GM18951 (cell line): ENCODE measurements around the gene ADAMTS17.

Experiments used
- POLR2A ChIP-seq: IDR thresholded peaks from 4 replicates; pipeline ENCODE4 v1.6.1; 2011; ENCODE audit warnings: mild to moderate bottlenecking; ENCODE audit not compliant: insufficient read length, insufficient read depth; ENCODE audit errors: extremely low read depth
- in situ Hi-C: fragments of 300-500 bp; cut with MboI; formaldehyde crosslinking; loops from one replicate; pipeline ENCODE4 v1.12.0; 2022; ENCODE audit warnings: low sequenced_read_pairs, mixed read lengths, inconsistent platforms; ENCODE audit not compliant: unreplicated experiment

Gene ADAMTS17

GRCh38 chr15:100186960-100187359, 154.8 kb downstream of the ADAMTS17 start:
- no peak for TF ChIP-seq POLR2A
- in situ Hi-C loops, result no loop called here

DNA sequence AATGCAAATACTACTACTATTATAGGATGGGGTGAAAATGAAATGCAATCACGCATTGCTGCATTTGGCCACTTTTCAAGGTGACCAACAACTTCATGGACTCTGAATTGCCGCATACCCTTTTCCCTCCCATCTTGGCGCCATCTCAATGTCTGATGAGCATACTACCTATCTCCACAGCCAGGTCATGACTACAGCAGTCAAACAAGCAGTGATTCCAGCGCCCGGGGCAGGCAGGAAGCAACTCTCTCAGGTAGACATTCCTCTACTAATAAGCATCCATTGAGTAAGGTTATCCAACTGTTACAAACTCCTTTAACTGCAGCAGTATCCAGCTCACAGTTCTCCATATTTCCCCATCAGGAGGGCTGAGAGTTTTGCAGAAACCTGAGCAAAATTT, 155.4 kb downstream of the ADAMTS17 start:
- TF ChIP-seq POLR2A, result no peak
- in situ Hi-C loops, result no loop called here

- TF ChIP-seq POLR2A, result no peak
- in situ Hi-C loops, result no loop called here
Observed at GRCh38 chr15:100183921-100184495, 157.8 kb downstream of the ADAMTS17 start.

GRCh38 chr15:100180921-100181320, 160.9 kb downstream of the ADAMTS17 start:
- in situ Hi-C loops, result no loop called here
- no peak for TF ChIP-seq POLR2A

- TF ChIP-seq POLR2A, result no peak
- in situ Hi-C loops, result no loop called here
Observed at GRCh38 chr15:100175406-100176114, 166.2 kb downstream of the ADAMTS17 start.

DNA sequence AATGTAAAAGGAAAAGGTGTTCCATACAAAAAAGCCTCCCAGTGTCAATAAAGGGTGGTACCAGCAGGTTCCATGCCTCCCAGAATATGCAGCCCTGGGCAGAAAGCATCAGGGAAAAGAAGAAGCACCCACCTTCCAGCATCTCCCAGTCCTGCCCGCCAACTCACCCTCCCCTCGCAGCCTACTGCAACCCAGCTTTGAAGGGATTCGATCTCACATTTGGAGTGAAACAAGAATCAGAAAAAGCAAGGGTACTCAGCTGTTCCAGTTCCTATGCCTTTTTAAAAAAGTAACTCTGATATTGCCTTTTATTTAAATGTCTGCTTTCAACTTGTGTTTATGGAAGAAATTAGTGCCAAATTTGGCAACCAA, 166.9 kb downstream of the ADAMTS17 start:
- TF ChIP-seq POLR2A, result no peak
- in situ Hi-C loops, result no loop called here

GRCh38 chr15:100174159-100174903, 167.4 kb downstream of the ADAMTS17 start:
- TF ChIP-seq POLR2A, result no peak
- in situ Hi-C loops, result no loop called here

DNA sequence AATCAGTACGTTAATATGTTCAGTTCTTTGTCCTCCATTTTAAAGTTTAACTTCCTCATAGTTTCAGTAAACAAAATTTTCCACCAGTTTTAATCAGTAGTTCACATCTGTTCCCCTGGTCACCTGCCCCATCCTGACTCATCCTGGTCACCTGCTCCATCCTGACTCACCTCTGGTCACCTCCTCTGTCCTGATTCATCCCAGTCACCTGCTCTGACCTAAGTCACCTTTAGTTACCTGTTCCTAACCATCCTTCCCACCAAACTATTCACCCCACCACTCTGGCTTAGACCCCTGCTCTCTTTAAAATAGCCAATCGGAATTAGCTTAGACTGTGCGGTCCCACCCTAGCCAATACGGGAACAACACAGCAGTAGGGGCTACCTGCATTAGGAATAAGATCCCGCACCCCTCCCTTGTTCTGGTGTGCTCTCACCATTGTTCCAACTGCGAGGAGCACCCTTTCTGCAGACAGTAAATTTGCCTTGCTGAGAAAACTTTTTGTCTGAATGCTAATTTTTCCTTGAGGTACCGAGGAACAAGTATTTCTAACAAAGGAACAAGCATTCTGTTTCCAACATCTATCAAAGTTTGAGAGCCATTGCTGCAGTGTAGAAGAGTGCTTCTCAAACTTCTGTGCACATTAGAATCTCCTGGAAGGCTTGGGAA, 169.3 kb downstream of the ADAMTS17 start:
- TF ChIP-seq POLR2A, result no peak
- in situ Hi-C loops, result no loop called here

GRCh38 chr15:100171411-100171810, 170.4 kb downstream of the ADAMTS17 start:
- in situ Hi-C loops, result no loop called here
- TF ChIP-seq POLR2A, result no peak

- no peak for TF ChIP-seq POLR2A
- in situ Hi-C loops, result no loop called here
Observed at GRCh38 chr15:100170291-100171210, 171.2 kb downstream of the ADAMTS17 start.

DNA sequence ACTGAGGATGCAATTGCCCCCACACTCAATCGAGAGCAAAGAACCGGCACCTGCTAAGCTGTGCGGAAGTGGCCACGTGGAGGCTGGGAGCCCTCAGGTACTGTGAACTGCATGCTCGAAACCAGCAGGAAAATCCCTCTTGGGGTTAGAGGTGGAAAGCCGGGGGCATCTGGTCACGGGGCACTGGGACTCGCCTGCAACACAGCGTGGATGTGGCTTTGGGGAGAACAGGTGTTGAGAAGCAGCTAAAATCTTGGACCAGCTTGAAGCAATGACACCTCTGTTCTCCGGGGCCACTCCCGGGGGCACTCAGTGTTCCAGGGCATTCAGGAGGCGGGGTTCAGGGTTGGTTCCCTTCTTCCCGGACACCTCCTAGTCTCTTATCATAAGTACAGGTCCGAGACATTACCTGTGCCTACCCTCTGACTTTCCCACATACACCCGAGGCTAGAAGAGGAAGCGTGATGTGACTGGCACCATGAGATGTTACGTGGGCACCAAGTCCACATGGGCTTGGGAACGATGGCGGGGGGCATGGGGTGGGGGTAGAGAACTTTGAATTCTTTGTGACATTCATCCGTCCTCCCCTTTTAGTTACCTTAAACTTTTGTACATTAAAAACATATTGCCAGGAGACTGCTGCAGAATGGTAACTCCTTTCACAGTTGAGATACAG, 172.0 kb downstream of the ADAMTS17 start:
- in situ Hi-C loops, result no loop called here
- TF ChIP-seq POLR2A, result no peak

GRCh38 chr15:100168787-100169186, 173.0 kb downstream of the ADAMTS17 start:
- in situ Hi-C loops, result no loop called here

More at GRCh38 chr15:100168787-100169186, 173.0 kb downstream of the ADAMTS17 start:
- no peak for TF ChIP-seq POLR2A
